22Rv1 (cell line): ENCODE data around the gene PTDSS2.

Experiments
- ZFX ChIP-seq: fragments of 450-650 bp; IDR thresholded peaks from 2 replicates; pipeline ENCODE4 v1.6.1; 2017; ENCODE audit warnings: antibody characterized with exemption, borderline replicate concordance
- TF ChIP-seq, protein P1 (sequence below): fragments of 450-650 bp; IDR thresholded peaks from 2 replicates; pipeline ENCODE4 v1.5.1; 2017; ENCODE audit warnings: mild to moderate bottlenecking

GRCh38 chr11:532527-532985 is 82.5 kb downstream of the PTDSS2 start:
- TF ChIP-seq, protein P1, sequence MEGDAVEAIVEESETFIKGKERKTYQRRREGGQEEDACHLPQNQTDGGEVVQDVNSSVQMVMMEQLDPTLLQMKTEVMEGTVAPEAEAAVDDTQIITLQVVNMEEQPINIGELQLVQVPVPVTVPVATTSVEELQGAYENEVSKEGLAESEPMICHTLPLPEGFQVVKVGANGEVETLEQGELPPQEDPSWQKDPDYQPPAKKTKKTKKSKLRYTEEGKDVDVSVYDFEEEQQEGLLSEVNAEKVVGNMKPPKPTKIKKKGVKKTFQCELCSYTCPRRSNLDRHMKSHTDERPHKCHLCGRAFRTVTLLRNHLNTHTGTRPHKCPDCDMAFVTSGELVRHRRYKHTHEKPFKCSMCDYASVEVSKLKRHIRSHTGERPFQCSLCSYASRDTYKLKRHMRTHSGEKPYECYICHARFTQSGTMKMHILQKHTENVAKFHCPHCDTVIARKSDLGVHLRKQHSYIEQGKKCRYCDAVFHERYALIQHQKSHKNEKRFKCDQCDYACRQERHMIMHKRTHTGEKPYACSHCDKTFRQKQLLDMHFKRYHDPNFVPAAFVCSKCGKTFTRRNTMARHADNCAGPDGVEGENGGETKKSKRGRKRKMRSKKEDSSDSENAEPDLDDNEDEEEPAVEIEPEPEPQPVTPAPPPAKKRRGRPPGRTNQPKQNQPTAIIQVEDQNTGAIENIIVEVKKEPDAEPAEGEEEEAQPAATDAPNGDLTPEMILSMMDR = no peak
- no peak for TF ChIP-seq ZFX
